ENCODE measurements around the gene TRIM49D1.
A peak's percentile ranks its signal among the peaks of the same experiment; 100 is the strongest.
"Not testable (repeated sequence)": the region's sequence is repeated elsewhere in the genome, so short reads cannot be mapped to it uniquely, and the experiment has no call there.

The TRIM49D1 gene, protein sequence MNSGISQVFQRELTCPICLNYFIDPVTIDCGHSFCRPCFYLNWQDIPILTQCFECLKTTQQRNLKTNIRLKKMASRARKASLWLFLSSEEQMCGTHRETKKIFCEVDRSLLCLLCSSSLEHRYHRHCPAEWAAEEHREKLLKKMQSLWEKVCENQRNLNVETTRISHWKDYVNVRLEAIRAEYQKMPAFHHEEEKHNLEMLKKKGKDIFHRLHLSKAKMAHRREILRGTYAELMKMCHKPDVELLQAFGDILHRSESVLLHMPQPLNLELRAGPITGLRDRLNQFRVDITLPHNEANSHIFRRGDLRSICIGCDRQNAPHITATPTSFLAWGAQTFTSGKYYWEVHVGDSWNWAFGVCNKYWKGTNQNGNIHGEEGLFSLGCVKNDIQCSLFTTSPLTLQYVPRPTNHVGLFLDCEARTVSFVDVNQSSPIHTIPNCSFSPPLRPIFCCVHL

DNA sequence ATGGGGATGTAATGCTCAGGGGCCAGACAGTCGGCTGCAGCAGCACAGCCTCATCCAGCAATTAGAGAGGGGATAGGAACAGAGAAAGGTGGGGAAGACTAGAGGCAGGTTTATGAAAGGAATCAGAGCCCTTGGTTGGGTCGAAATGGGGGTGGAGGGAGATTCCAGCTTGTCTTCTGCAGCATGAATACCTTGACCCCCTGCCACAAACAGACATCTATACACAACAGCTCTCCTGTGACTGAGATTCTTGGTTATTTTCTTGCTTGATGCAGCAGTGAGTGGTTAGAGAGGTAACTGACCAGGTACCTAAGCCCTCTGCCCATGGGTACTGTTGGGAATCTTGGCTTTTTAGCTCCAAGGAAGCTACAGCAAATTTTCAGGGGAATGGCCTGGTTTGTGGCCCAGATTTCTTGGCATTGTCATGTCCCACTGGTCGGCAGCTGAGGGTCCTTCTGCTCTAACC, at the start of gene TRIM49D1:
Gene TRIM49D1 (minus strand): TSS at position 51 of the 466 bp plus-strand sequence. CDS start 4,535 bp downstream, outside the sequence.
- no peak for DNase-seq

DNA sequence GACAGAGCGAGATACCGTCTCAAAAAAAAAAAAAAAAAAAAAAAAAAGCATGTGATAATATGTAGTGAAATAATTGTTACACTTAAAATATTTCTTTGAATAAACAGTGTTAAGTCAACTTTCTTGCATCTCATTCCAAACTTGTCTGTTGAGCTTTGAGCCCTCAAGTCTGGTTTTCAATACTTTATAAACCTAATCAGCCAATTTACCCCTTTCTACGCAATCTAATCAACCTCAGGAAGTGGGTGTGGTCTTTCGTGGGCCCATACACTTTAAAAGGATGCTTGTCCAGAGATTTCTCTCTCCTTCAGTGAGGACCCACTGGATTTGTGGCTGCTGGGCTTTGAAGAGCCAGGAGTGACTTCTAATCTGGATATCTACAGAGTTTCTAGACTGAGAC, 43.7 kb upstream of the TRIM49D1 start, which contains the start of gene TRIM64:
Gene TRIM64 (plus strand): TSS at position 301 of the 400 bp plus-strand sequence. CDS start 2,467 bp downstream, outside the sequence.
- not testable (repeated sequence) for DNase-seq

DNA sequence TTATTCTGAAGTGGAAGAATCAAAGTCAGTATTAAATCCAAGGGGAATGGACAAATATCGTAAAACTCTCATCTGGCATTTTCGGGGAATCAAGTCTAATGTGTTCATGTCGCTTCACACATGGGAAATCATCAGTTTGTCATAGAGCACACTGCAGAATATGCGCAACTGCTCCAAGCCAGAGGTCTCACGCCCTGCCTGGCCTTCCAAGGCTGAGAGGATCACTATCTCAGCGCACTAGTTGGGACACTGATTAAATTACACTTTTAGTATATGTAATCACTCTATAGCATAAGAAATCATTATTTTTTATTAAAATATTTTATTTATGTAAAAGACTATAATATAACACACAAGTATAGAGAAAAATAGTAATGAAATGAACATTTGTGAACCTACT, 38.8 kb upstream of the TRIM49D1 start:
- DNase-seq, result not testable (repeated sequence)

DNA sequence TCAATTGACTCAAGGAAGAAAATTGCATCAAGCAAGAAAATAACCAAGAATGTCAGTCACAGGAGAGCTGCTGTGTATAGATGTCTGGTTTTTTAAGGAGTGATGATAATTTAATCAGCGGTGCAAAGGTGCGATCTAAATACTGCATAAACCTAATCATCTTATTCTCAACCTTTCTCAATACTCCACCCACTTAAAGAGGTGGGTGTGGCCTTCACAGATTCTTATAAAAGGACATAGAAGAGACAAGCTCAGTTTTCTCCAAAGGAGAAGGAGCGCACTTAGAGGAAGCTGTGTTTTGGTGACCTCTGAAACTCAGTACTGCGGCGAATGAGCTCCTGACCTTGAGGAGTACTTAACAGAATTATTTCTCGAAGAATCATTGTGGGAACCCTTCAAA, 1.7 kb upstream of the TRIM49D1 start, which contains the start of gene TRIM49D2:
Gene TRIM49D2 (plus strand): TSS at position 301 of the 400 bp plus-strand sequence. CDS start 2,698 bp downstream, outside the sequence.
- DNase-seq, result not testable (repeated sequence)

DNA sequence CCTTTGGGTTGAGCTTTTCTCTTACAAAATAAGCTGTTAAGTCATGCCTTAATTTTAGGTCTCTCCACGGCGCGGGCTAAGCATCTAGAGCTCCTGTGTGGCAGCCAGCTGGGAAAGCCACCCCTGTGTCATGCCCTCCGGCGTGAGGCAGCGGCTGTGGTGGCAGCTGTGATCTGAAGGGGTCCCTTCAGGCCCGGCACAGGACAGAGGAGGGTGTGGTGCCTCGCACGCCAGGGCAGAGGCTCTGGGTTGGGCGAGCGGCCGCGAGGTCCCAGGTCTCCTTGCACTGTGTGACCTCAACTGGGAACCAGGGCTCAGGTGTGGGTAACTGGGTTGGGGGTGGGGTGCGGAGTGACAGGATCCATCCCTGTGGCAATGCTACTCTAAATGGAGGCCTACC, 21.2 kb downstream of the TRIM49D1 start:
- not testable (repeated sequence) for DNase-seq

DNA sequence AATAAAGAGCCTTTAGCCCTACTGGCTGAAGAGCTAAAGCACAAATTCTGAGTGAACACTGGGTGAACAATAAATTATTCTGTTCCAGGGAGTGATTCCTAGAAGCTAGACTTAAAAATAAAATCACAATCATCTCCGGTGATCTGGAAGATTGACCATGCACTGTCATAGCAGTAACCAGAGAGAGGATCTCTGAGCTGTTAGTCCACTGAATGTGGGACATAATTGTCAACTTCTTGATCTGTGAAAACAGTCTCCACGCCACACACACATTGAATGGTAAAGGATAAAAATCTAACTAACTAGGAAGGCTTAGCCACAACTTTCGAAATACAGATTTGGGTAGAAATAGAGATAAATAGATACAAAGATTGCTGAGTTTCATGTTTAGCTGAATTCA, 28.8 kb downstream of the TRIM49D1 start:
- not testable (repeated sequence) for DNase-seq

DNA sequence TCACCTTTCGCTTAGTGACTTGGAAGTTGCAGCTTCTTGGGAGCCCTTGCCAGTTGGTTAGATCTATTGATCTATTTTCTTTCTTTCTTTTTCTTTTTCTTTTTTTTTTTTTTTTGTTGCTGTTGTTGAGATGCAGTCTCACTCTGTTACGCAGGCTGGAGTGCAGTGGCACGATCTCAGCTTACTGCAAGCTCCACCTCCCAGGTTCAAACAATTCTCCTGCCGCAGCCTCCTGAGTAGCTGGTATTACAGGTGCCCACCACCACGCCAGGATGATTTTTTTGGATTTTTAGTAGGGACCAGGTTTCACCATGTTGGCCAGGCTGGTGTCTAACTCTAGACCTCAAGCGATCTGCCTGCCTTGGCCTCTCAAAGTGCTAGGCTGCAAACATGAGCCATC, 44.5 kb downstream of the TRIM49D1 start:
- DNase-seq, result not testable (repeated sequence)

DNA sequence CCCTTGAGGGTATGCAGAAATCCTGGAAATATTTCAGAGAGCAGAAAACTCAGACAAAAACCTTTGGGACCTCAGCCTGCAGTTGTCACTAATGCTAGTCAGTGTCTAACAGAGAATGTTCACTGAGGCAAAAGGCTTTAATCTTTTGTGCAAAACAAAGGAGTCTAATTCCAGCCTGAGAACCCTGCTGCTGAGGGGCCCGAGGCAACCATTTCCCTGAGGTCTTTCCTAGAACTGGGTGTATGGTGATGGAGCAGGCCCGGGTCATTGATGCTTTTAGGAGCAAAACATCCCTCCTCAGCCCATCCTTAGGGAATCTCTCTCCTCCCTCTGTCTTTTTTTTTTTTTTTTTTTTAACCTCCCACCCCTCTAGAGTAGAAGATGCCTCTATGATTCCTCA, 49.5 kb downstream of the TRIM49D1 start:
- not testable (repeated sequence) for DNase-seq

DNA sequence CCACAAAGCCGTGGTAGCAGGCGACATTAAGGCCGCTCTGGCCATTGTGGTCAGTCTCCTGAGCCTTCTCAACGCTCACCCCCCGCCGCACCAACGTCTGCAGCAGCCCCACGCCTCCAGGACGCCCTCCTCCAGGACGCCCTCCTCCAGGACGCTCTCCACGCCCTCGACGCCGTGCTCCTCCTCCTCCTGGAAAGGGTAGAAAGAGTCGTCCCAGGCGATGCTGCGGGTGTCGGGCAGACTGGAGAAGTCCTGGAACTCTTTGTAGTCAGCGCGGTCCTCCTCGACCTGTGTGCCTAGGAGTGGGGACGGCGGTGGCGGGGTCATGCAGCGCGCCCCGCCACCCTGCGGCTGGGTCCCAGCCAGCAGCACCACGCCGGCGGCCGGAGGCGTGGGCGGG, 56.8 kb downstream of the TRIM49D1 start:
- not testable (repeated sequence) for DNase-seq

DNA sequence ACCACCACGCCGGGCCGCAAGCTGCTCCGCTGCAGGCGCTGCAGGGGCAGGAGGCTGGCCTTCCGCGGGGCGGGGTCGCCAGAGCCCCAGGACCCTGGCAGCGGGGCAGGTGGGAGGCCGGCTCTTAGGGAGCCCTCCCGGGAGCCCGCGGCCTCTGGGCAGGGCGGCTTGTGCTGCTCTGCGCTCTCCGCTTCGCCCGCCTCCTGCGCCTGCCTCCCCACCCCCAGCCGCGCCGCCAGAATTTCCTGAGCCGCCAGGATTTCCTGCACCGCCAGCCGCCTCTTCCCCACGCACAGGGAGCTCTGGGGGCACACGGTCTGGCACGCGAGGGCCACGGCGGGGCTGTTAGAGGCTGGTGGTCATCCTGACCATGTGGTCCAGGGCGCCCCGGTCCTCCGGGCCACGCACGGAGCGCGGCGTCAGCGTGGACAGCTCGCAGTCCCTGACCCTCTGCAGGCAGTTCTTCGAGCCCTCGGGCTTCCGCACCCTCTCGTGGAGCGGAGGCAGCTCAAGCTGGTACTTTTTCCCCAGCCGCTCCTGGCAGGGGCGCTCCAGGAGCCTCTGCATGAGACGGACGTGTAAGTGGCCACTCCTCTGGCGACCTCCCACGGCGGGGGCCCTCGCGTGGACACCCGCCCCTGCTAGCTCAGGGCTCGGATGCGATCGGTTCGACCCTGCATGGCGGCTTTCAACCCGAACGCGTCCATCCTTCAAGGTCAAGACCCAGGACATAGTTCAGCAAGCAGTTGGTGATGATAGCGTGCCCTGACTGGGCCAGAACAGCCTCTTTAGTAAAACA, 57.9 kb downstream of the TRIM49D1 start:
- peak; percentile 47 for DNase-seq

All from right forelimb (tissue), 1 donor.